Omental fat pad (tissue), 4 donors: ENCODE data around the gene ADGRL1. TPM values are rescaled to one million over a fixed set of nuclear protein-coding genes. Genes with fewer than 3 reads are reported as not detected.
A peak's percentile ranks its signal among the peaks of the same experiment; 100 is the strongest.
"Not testable (repeated sequence)": the region's sequence is repeated elsewhere in the genome, so short reads cannot be mapped to it uniquely, and the experiment has no call there.

Experiments used
- ATAC-seq: fragments of 150-250 bp; one replicate; pipeline ENCODE4 v1.9.1; 2016; ENCODE audit warnings: mild to moderate bottlenecking, moderate library complexity; ENCODE audit not compliant: low FRiP score
- DNase-seq: peaks from one replicate; pipeline ENCODE4 v3.0.0-alpha.2; 2019; ENCODE audit warnings: low spot score
- CTCF ChIP-seq, 3 donors: fragments of 450-650 bp; IDR thresholded peaks; one replicate each; pipeline ENCODE4 v1.5.1; 2016 to 2017; ENCODE audit warnings: antibody characterized with exemption in 3 of 3, mild to moderate bottlenecking in 3 of 3, moderate library complexity in 2 of 3
- total RNA-seq, 4 donors: library from RNA; depleted of rRNA; stranded (reverse); fragments of >200 nt; gene quantifications; one replicate each; pipeline ENCODE4 v1.1.0, GENCODE V29; 2016

ADGRL1 gene
- total RNA-seq, 4 donors from 2014 or later: 7.7 to 18.0 (median 13.9) TPM

GRCh38 chr19:14196105-14196504 is 9.9 kb downstream of the ADGRL1 start:
- TF ChIP-seq CTCF (IDR thresholded peaks at IDR 0.05): peak in 1 of 3 donors; percentile 57
- peak; percentile 38 for DNase-seq
- ATAC-seq: peak; percentile 30

GRCh38 chr19:14195216-14195615 is 10.8 kb downstream of the ADGRL1 start:
- not testable (repeated sequence) for ATAC-seq, DNase-seq

- ATAC-seq: no peak
- no peak for TF ChIP-seq CTCF (IDR thresholded peaks at IDR 0.05)
- DNase-seq: no peak
Measured at GRCh38 chr19:14189415-14189814, 16.6 kb downstream of the ADGRL1 start.

GRCh38 chr19:14188086-14188485 is 17.9 kb downstream of the ADGRL1 start:
- not testable (repeated sequence) for DNase-seq, ATAC-seq

- ATAC-seq: no peak
- TF ChIP-seq CTCF (IDR thresholded peaks at IDR 0.05): no peak
Measured at GRCh38 chr19:14187561-14187960, 18.4 kb downstream of the ADGRL1 start.

GRCh38 chr19:14186684-14187083 is 19.3 kb downstream of the ADGRL1 start:
- ATAC-seq: not testable (repeated sequence)

More at GRCh38 chr19:14187561-14187960, 18.4 kb downstream of the ADGRL1 start:
- no peak for DNase-seq

GRCh38 chr19:14185691-14186090 is 20.3 kb downstream of the ADGRL1 start:
- ATAC-seq, DNase-seq: not testable (repeated sequence)

More at GRCh38 chr19:14186684-14187083, 19.3 kb downstream of the ADGRL1 start:
- not testable (repeated sequence) for DNase-seq

GRCh38 chr19:14185158-14185557 is 20.8 kb downstream of the ADGRL1 start:
- TF ChIP-seq CTCF (IDR thresholded peaks at IDR 0.05): no peak
- DNase-seq: no peak
- ATAC-seq: no peak

GRCh38 chr19:14183741-14184350 is 22.1 kb downstream of the ADGRL1 start:
- ATAC-seq (no peak), DNase-seq (no peak)
- TF ChIP-seq CTCF (IDR thresholded peaks at IDR 0.05): no peak
